ENCODE results near the gene COBL.

COBL gene

DNA sequence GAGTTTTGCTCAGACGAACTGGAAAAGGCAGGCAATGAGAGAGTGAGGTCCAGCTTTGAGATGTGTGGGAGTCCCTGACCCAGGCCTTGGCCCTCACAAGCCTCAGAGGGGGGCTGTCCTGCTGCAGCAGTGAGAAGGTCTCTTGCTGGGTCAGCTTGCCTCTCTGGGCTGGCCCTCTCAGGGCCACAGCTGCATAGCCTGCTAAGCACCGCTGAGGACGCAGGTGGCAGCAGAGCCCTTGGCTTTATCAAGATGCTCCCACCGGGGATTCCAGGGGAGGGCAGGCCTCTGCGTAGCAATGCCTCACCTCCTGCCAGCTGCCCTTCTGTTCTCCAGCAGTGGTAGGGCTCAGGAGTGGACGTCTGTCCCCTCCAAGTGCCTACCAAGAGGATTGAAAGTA is 128.7 kb downstream of the COBL start:
- DNase-seq (ENCODE audit: low spot score) = no peak

DNA sequence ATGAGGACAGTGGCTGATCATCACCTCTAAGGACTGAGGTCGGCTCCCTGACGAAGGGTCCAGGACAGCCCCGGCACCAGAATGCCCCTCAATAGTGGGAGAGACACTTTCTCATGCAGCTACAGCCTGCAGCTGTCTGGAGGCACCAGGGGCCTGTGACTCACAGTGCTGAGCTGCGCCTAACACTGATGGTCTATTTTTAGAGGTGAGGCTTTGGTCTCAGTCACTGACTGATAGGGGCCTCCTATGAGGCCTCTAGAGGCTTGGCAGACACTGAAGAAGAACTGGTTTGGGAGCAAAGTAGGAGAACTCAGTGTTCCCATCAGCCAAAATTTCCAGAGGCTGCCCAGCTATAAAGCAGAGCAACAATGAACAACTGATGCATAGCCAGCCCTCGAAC is 130.1 kb downstream of the COBL start:
- no peak for DNase-seq (ENCODE audit: low spot score)

DNA sequence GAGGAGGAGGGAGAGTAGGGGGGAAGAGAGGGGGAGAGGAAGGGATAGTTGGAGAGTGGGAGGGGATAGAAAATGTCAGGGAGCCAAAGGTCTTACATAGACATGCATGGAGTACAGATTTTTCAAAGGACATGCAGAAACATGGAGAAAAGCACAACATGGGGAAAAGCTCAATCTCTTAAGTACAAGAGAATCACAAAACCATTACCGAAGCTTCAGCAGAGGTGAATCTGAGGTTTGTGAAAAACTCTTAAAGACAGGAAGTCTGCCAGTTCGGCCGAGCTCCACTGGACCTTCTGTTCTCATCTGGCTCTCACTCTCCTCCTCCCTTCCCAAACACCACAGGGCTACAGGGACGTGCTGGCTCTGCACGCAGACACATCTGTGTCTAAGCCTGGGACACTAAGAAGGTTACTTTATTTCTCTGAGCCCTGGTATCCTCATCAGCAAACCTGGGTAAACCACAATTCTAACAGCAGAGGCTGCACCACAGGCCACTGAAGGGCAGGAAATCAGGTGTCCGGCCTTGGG is 133.9 kb downstream of the COBL start:
- no peak for DNase-seq (ENCODE audit: low spot score)

DNA sequence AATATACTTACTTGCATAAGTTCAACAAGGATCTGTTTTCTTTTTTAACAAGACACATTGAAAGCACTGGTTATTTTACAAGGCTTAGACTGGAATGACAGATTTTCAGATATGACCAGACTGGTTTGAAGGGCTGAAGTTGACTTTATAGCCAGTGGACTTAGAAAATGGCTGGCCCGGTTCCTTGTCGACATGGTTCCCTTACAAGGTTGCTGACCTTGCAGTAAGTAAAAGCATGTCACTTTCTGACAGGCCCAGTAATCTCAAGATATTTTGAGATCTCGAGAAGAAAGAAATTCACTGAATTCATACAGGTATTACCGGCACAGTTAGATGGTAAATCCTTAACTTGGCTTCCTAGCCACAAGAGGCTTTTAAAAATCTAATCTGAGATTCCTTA is 136.5 kb downstream of the COBL start:
- no peak for DNase-seq (ENCODE audit: low spot score)

DNA sequence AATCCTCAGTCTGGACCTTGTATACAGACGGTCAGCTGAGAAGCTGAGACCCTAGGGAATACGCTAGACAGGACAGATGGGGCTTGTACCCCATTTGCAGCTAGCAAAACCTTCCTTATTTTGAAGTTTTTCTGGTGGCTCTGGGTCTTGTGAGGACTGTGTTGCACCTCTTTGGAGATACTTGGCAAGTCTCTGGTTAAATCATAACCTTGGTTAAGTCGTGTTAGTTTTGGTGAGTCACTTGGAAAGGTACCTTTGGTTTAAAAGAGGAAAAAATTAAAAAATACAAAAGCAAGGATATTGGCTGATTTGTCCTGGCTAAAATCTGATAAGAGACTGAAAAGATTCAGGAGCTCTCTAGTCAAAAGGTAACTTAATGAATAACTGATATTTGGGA is 140.6 kb downstream of the COBL start:
- no peak for DNase-seq (ENCODE audit: low spot score)

DNA sequence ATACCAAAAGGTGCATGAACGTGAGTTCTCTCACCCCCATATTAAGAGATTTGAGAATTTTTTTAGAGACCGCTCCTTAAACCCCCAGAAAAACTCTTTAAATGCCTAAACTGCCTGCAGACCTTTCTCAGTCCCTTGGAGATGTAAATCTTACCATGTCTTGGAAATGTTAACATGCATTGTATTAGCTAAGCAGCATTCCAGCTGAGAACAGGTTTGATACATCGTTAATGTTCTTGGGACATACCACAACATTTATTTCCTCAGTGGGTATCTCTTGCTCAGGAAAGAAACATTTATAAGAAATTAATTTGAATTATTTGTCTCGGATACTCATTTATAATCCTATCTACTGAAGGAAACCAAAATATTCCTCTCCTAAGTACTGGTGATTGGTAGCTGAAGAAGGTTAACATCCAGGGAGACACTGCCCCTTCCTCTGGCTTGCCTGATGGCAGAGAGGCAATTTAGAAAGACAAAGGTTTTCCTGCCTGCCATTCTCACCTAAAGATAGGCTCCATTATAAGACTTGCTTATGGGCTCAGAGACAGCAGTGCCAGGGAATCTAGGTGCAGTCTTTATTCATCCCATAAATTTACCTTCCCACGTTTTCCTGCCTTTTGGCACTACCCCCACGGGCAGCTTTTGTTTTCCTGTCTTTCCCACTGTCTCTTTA is 141.2 kb downstream of the COBL start:
- DNase-seq (ENCODE audit: low spot score) = no peak

DNA sequence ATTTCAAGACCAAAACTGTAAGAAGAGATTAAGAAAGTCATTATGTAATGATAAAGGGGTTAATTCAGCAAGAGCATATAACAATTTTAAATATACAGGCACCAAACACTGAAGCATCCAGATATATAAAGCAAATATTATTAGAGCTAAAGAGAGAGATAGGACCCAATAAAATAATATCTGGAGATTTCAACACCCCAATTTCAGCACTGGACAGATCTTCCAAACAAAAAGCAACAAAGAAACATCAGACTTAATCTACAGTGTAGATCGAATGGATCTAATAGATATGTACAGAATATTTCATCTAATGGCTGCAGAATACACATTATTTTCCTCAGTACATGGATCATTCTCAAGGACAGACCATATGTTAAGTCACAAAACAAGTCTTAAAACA is 151.3 kb downstream of the COBL start:
- DNase-seq (ENCODE audit: low spot score) = no peak

DNA sequence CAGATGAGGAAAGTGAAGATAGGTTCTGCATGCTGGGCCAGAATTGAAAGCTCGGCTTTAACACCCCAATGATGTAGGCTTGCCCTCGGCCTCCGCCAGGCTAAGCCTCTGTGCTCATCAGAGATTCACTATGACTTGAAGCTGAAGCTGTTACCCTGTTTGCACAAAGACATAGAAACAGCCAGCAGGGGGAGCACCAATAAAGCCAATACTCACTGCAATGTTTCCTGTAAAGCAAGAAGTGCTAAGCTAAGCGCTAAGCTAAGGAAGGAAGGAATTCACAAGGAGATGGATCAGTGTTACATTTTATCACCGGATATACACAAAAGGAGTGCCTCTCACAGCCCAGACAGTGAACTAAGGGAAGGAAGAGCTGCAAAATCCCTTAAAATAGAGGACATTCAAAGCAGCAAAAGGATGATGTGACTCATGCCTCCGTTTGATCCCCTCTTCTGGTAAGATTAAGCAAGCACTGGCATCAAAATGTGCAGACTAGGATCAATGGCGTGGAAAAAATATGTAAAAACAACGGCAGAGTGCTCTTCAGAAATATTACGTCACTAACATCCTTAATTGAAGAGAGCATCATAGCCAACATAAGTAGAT is 153.8 kb downstream of the COBL start:
- peak; percentile 75 for DNase-seq (ENCODE audit: low spot score)

DNA sequence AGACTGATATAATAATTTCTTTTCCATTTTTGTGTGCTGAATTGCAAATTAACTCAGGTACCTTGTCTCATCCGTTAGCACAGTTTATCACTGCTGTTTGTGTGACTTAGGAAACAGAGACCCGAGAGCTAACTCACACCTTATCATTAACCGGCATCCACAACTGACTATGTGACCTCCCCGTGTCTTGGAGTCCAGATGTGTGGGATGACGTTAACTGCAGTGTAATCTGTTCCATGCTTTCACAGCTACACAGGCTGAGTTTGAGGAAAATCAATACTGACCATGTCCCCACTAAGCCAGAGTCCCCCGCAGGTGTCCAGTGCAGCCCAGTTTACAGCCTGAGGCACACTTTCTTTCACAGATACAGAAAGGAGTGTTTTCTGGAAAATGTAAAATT is 154.7 kb downstream of the COBL start:
- DNase-seq (ENCODE audit: low spot score) = no peak

DNA sequence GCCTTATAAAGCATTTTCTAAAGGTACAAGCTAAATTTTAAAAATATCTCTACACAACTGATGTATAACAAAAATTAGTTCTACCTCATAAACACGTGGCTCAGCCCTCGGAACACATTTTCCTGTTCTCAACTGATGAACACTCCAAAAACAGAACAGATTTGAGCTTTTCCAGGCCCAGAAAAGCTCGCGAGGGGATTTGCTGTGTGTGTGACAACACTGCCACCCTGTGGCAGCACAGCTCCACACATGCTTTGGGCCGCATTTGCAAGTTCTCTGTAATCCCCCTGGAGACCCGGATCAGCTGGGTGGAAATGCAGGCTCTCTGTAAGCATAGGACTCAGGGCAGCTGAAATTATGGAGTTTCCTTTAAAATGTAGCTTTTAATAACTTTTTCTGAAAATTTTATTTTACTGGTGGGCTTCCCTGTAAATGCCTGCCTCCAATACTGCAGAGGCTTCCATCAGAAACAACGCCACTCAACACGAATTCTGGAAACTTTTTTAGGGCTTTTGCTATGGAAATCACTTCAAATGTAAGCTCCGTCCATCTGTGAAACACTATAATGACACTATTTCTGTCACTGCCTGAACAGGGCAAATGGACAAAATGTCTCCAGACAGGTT is 155.5 kb downstream of the COBL start:
- DNase-seq (ENCODE audit: low spot score) = peak; percentile 76

DNA sequence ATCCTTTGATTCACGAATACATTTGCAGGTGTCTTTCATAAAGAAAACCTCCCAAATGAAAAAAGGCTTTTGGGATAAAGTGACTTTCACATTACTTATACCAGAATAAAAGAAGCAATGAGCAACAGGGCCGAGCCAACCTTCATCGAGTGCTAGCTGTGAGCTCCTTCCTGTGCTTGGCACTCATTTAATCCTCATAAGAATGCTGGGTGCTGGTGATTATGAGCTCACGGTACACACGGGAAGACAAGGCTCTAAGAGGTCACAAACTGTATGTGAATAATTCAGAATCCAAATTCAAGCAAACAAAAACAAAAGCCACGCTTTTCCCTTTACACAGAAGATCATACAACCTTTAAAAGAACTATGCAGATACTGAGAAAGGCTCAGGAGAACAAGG is 156.2 kb downstream of the COBL start:
- DNase-seq (ENCODE audit: low spot score) = no peak

DNA sequence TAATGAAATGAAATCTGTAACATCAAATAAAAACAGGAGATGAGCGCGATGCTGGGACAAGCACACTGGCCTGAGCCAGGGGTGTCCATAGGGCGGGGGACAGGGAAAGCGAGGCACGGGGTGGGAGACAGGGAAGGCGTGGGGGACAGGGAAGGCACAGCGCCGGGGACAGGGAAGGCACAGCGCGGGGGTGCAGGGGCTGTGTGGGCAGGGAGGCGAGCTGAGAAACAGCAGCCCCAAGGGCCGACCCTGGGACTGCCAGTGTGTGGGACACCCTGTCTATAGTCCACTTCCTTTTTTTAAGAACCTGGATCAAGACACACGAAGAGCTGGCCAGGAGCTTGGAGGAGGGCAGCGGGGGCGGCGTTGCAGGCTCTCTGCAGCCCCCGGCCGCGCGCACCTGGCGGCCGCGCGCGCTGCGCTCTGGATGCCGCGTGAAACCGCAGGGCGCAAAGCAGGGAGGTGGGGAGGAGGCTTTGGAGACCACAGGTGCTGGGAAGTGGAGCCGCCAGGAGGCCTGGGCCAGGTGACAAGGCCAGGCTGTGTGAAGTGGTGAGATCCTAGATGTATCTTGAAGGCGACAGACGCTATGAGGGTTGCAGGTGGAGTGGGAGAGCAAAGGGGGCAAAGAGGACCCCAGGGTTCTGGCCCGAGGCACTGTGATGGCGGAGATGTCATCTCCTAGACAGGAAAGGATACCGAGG is 157.7 kb downstream of the COBL start:
- no peak for DNase-seq (ENCODE audit: low spot score)

DNA sequence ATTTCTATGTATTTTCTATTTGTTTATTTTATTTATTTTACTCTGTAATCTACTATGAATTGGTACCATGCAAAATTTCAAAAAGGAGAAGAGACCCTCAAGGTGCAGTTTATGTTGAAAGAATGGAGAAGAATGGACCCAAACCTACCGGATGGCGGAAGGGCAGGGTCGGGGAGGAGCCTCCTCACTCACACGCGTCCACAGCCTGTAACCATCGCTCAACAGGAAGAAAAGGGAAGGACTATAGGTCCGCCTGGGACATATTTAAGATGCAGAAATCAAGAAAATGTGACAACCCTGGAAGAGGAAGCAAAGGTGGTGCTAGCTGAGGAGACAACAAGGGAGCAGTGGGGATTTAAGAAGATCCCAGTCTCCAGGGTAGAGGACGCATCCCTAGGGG is 158.4 kb downstream of the COBL start:
- DNase-seq (ENCODE audit: low spot score) = no peak

DNA sequence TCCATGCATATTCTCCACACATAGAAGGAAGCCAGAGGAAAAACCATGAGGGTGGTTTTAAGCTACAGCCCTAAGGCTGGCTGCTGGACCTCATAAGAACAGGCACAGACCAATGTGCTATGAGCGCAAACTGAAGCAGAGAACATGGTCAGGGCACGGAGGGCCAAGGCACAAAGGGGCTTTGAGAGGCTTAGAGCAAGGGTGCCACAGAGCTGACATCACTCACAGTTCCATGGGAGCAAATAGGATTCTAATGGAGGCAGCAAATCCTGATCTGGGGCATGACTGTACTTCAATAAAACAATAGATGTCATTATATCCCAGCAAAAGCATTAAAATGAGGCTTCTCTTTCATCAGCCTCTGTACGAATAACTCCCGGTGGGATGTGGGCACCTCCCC is 162.4 kb downstream of the COBL start:
- no peak for DNase-seq (ENCODE audit: low spot score)

DNA sequence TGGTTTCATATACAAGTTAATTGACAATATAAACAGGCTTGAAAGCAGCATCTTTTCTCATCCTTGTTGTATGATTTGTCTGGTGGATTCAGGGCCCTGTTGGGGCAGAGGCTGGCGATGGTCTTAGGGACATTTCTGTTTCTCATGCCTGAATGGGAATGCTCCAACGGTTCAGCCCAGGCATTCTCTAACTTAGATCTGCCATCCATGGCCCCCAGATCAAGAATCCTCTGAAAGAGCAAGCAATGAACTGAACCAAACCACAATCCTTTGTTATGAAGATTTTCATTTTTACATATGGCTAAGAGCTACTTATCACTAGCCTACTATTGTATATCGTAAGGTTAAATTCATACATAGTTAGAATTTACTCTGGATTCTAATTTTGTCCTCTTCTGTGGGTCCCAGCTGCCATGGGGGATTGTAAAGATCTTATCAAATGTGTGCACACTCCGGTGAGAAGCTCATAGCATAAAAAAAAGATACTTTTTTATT is 163.9 kb downstream of the COBL start:
- no peak for DNase-seq (ENCODE audit: low spot score)

DNA sequence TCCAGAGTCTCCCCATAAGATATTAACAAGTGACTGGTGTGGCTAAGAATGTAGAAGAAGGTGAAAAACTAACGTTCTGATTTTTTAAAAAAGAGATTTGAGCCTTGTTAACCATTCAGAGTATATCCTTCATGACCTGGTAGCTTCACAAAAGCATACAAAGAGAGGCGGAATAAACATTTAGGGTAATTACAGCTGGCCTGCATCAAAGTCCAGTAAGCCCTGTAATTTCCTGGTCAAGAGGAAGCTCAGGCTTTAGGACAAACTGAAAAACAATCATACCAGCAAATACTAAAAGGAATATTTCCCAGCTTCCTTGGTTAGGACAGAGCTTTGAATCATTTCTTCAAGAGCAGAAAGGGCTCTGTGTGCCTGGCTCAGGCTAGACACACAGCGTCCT is 165.2 kb downstream of the COBL start:
- no peak for DNase-seq (ENCODE audit: low spot score)

DNA sequence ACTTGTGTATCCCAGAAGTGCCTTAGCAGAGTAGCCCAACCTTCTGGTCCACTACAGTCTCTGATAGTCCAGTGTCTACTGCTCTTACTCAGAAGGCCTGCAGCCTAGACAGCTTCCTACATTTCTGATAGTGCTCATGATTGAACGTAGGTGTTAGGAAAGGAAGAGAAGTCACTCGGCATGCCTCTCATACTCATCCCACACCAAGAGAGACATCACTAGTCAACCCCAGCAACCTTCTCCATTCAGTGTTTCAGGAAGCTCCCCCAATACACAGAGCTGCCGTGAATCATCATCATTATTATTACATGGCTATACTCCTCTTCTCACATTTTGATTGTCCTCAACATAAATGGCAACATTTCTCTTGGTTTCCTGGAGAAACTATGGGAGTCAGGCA is 166.4 kb downstream of the COBL start:
- no peak for DNase-seq (ENCODE audit: low spot score)

DNA sequence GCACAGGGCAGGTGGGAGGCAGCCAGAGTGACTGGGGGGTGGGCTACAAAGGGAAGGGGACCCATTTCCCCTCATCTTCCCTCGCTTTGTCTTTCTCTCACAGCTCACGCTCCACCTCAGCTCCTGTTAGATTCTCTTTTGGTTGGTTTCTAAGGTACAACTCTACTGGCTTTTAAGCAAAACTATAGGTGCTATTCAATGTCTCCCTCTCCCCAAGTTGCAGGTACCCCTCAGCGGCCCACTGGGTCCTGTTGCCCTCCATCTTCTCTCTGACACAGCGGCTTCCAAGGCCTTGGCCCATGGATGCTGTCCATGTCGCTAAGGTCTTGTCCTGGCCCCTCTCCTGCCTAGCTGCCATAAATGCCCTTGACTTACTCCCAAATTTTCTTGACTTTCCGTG is 168.4 kb downstream of the COBL start:
- DNase-seq (ENCODE audit: low spot score) = no peak

DNA sequence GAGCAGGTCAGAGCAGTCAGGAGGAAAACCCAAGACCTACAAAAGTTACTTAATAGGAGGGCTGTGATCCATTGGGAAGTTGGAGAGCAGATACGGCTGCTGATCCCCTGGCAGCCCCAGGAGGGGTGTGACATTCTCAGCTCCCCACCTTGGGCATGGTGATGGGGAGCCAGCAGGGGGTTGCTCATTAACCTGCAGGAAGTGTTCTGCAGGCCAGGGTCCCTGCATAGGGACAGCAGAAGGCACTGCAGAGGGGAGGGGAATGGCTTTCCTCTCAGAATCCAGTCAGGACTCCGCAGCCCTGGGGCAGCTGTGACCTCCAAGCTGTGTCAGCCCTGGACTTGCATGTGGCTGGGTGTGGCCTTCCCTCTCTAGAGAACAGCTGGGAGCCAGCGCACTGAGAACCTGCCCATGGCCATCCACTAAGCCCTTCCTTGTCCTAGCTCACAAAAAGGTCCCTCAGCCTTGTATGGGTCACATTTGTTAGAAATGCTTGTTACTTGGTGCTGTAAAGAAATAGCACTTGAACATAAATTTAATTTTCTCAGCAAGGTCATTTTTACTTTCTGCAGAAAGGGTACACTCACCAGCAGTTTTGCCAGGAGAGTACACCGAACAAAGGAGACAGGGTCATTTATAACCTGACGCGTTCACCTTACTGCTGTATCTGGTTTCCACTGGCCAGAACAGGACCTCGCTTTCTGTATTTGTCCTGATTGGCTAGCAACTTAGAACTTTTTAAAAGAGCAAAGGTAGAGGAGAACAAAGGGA is 169.6 kb downstream of the COBL start:
- DNase-seq (ENCODE audit: low spot score) = no peak

DNA sequence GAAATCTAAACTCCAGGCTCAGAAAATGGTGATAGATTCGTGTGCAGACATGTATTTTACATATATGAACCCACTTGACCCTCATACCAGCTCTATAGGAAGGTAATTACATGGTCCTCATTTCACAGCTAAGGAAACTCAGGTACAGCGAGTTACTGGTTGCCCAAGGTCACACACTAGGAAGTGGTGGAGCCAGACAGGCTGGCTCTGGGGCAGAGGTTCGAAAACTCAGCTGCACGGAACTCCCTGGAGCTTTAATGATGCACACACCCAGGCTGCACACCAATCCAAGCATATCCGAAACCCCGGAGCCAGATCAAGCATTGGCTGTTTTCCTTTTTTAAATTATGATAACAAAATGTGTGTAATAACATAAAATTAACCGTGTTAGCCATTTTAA is 172.4 kb downstream of the COBL start:
- no peak for DNase-seq (ENCODE audit: low spot score)

DNA sequence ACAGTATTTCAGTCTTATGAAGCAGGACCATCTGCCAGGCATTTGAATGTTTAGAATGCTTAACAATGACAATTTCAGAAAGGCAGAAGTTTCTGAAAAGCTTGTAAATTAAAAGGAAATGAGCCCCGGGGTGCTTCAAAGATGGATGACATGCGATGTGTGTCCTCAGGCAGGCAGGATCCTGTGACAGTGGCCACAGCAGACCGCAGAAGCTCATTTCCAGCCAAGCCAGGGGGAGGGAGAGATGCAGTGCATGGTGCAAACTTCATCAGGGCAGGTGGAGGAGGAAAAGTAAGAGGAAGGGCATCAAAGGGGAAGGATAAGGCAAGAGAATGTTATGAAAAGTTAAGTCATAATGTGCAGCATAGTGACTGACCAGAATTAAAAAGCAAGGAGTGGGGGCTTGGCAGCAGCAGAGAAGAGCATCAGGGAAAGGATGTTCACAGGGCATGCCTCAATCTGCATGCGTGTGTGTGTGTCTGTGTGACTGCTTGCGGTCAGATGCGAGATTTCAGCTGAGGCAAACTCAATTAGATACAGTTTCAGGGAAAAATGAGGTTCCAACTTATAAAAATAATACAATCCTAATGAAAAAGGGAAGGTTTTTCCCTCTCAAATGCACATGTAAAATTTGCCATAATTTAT is 173.7 kb downstream of the COBL start:
- DNase-seq (ENCODE audit: low spot score) = no peak
